Esophagus muscularis mucosa (tissue), 4 donors: Measurements from ENCODE around the gene GDAP2.

Experiments
- CTCF ChIP-seq, 3 experiments: fragments of 200-600 bp in 2 of 3; fragments of 450-650 bp in 1 of 3; sonication (generic) in 2 of 3; IDR thresholded peaks; one replicate each; pipeline ENCODE4 v1.5.1; 2017 to 2019; ENCODE audit warnings: antibody characterized with exemption in 3 of 3, mild to moderate bottlenecking in 2 of 3, moderate library complexity in 1 of 3
- EP300 ChIP-seq: sonication (generic); formaldehyde crosslinking; IDR thresholded peaks from one replicate; pipeline ENCODE4 v1.6.1; 2017; ENCODE audit warnings: antibody characterized with exemption
- POLR2A ChIP-seq: fragments of 450-650 bp; IDR thresholded peaks from one replicate; pipeline ENCODE4 v1.6.1; 2017; ENCODE audit warnings: antibody characterized with exemption, moderate library complexity, mild to moderate bottlenecking, low read depth
- POLR2AphosphoS5 ChIP-seq, 2 donors: sonication (generic); formaldehyde crosslinking; IDR thresholded peaks; one replicate each; pipeline ENCODE4 v1.6.1; 2017; ENCODE audit warnings: antibody characterized with exemption in 2 of 2

- TF ChIP-seq CTCF (IDR thresholded peaks at IDR 0.05) (no peak), EP300 (no peak), POLR2A (no peak), POLR2AphosphoS5 (IDR thresholded peaks at IDR 0.05) (no peak)
Measured at GRCh38 chr1:117892512-117892911, 36.9 kb downstream of the GDAP2 start.
